Measurements from ENCODE around the gene KIN.

GRCh38 chr10:7718685-7719084 lies 69.1 kb downstream of the KIN start:
- TF ChIP-seq MYC (IDR thresholded peaks at IDR 0.05; ENCODE audit: low read depth, low read length) = no peak
- no peak for TF ChIP-seq POLR2A (IDR thresholded peaks at IDR 0.05; ENCODE audit: extremely low read depth, insufficient read length)

Data from NB4 (cell line).